Esophagus squamous epithelium (tissue), 5 donors: Measurements from ENCODE around the gene SEMA4D. TPM values are rescaled to one million over a fixed set of nuclear protein-coding genes. Genes with fewer than 3 reads are reported as not detected.

Experiments
- DNase-seq: peaks from one replicate; lab custom pipeline; 2025; lab: John Stamatoyannopoulos, UW
- H3K27ac ChIP-seq, 4 donors: fragments of 200-600 bp; sonication (generic); one replicate each; pipeline ENCODE4 v1.5.1; 2016 to 2019; ENCODE audit warnings: mild to moderate bottlenecking in 1 of 4
- H3K27me3 ChIP-seq, 4 donors: fragments of 200-600 bp; sonication (generic); 1 replicate in 3 of 4; 2 replicates in 1 of 4; pipeline versions ENCODE4 v1.5.1 to v1.6.0; 2017 to 2021; ENCODE audit warnings: antibody characterized with exemption in 1 of 4
- H3K36me3 ChIP-seq, 3 donors: fragments of 200-600 bp; sonication (generic); one replicate each; pipeline ENCODE4 v1.5.1; 2016 to 2019
- H3K4me1 ChIP-seq, 3 donors: fragments of 200-600 bp; sonication (generic); one replicate each; pipeline ENCODE4 v1.5.1; 2017 to 2019
- H3K4me3 ChIP-seq, 4 donors: fragments of 200-600 bp; sonication (generic); 1 replicate in 3 of 4; 2 replicates in 1 of 4; pipeline ENCODE4 v1.5.1; 2016 to 2019; ENCODE audit warnings: mild to moderate bottlenecking in 2 of 4, moderate library complexity in 1 of 4
- H3K9me3 ChIP-seq, 3 donors: fragments of 200-600 bp; sonication (generic); one replicate each; pipeline ENCODE4 v1.5.1; 2016 to 2019
- POLR2A ChIP-seq, 4 donors: fragments of 450-650 bp; IDR thresholded peaks; one replicate each; pipeline ENCODE4 v1.6.1; 2017; ENCODE audit warnings: antibody characterized with exemption in 4 of 4, mild to moderate bottlenecking in 4 of 4, moderate library complexity in 3 of 4
- WGBS, 2 donors: methylation state at CpG; one replicate each; pipeline ENCODE4 v1.1.5; 2018; 5-methylcytosine and 5-hydroxymethylcytosine counted together
- intact Hi-C: fragments of 100-400 bp; cut with DNase I; formaldehyde crosslinking; loops from one replicate; pipeline ENCODE4 v1.15.0; 2022
- total RNA-seq, 4 donors: library from RNA; depleted of rRNA; stranded (reverse); fragments of >200 nt; gene quantifications; one replicate each; pipeline ENCODE4 v1.1.0, GENCODE V29; 2016
- TF ChIP-seq, protein P1 (sequence below), 6 experiments: fragments of 450-650 bp in 4 of 6; fragments of 200-600 bp in 2 of 6; sonication (generic) in 2 of 6; IDR thresholded peaks; one replicate each; pipeline ENCODE4 v1.5.1; 2016 to 2019; ENCODE audit warnings: antibody characterized with exemption in 6 of 6, mild to moderate bottlenecking in 4 of 6, moderate library complexity in 4 of 6
- donor health status: DM: yes; HTN: yes; CAD: no.

Gene SEMA4D
- total RNA-seq, 4 donors from 2014 or later: 12.8 to 52.0 (median 20.5) TPM

DNA sequence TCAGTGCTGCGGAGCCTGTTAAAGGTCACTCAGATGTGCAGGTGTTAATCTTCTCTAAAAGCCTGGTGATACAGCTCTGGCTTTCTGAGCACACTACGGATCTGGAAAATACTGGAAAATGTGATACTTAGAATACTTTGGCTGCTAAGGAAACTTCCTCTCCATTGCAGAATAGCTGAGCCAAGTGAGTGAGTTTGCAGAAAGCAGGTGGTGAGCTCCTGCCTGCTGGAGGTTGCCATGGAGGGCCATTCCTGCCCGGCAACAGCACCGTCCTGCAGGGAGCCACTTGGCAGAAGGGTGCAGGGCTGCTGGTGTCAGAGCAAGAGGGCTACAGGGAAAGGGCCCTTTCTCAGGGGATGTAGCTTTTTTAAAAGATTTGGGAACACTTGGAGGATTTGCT is 138.9 kb downstream of the SEMA4D start:
- Histone ChIP-seq H3K9me3 (no peaks in the 10 kb centered on the region), H3K4me3 (no peak overlapping the region), H3K27ac (no peak overlapping the region), H3K36me3 (peaks cover 8 to 99% (median 58%) of the 10 kb centered on the region in 3 donors), H3K27me3 (no peaks in the 10 kb centered on the region), H3K4me1 (peaks cover 0 to 12% (median 0%) of the 10 kb centered on the region in 3 donors)
- TF ChIP-seq, protein P1, sequence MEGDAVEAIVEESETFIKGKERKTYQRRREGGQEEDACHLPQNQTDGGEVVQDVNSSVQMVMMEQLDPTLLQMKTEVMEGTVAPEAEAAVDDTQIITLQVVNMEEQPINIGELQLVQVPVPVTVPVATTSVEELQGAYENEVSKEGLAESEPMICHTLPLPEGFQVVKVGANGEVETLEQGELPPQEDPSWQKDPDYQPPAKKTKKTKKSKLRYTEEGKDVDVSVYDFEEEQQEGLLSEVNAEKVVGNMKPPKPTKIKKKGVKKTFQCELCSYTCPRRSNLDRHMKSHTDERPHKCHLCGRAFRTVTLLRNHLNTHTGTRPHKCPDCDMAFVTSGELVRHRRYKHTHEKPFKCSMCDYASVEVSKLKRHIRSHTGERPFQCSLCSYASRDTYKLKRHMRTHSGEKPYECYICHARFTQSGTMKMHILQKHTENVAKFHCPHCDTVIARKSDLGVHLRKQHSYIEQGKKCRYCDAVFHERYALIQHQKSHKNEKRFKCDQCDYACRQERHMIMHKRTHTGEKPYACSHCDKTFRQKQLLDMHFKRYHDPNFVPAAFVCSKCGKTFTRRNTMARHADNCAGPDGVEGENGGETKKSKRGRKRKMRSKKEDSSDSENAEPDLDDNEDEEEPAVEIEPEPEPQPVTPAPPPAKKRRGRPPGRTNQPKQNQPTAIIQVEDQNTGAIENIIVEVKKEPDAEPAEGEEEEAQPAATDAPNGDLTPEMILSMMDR (IDR thresholded peaks at IDR 0.05): no peak
- no peak for TF ChIP-seq POLR2A (IDR thresholded peaks at IDR 0.05)
- no peak for DNase-seq
- intact Hi-C loops: no loop called here
- WGBS, 2 donors: 71 to 77% methylated on average over 3 to 4 of the region's 4 CpGs

DNA sequence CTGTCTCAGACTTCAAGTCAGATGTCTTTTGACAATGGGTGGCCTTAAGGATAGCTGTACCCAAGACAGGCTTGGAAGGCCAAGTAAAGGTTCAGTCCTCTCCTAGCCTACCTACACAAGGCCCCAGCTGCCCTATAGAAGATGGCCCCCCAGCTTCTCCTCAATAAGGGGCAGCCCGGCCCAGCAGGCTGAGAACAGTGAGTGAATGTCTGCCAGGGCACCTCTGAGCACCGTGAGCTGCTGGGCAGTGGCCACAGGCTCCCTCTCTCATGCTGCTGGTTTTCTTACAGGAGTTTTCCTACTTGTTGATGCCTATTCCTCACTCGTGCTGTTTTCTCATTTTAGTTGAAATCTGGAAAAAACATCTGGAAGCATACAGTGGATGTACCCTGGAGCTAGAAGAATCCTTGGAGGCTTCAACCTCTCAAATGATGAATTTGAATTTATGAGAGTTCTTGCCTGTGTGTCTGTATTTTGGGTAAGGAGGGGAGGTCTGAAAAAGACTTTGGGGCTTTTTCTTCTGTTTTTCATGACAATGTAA is 139.5 kb downstream of the SEMA4D start:
- H3K36me3 ChIP-seq: peaks cover 8 to 99% (median 59%) of the 10 kb centered on the region in 3 donors
- peak overlapping the region in 2 of 4 donors; percentile 9 to 32 for H3K27ac ChIP-seq
- H3K27me3 ChIP-seq: no peaks in the 10 kb centered on the region
- 75% methylated on average over 2 of the region's 3 CpGs; no CpG with 5 or more reads in 1 of the 2 donors for WGBS, 2 donors
- no peak for DNase-seq
- H3K4me1 ChIP-seq: peaks cover 0 to 12% (median 0%) of the 10 kb centered on the region in 3 donors
- intact Hi-C loops: no loop called here
- no peak overlapping the region for H3K4me3 ChIP-seq
- no peak for TF ChIP-seq POLR2A (IDR thresholded peaks at IDR 0.05)
- no peaks in the 10 kb centered on the region for H3K9me3 ChIP-seq

DNA sequence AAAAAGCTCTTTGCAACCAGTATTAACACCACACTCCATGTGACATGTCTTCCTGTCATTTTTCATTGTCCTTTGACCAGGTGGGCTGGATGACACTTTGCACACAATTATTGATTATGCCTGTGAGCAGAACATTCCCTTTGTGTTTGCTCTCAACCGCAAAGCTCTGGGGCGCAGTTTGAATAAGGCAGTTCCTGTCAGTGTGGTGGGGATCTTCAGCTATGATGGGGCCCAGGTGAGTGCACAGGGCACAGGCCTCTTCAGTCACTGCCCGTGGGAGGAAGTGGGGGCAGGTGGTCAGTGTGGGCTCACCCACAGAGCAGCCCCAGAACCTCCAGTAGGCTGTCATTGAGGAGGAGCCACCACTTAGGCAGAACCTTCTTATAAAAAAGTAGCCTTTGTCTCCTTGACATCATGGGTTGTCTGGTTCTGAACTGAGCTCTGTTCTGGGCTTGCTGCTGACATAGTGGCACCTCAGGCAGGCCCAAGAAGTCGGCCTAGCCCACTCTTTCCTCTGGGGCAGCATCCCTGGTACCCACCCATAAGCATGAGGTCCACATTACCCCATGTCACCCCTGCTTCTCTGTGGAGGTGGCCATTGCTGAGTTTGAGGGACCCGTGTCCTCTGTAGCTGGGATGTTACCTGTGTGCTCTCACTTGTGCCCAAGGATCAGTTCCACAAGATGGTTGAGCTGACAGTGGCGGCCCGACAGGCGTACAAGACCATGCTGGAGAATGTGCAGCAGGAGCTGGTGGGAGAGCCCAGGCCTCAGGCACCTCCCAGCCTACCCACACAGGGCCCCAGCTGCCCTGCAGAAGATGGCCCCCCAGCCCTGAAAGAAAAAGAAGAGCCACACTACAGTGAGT is 140.3 kb downstream of the SEMA4D start:
- Histone ChIP-seq H3K9me3 (no peaks in the 10 kb centered on the region), H3K4me3 (no peak overlapping the region), H3K4me1 (peaks cover 0 to 12% (median 0%) of the 10 kb centered on the region in 3 donors), H3K27ac (no peak overlapping the region), H3K27me3 (no peaks in the 10 kb centered on the region), H3K36me3 (peaks cover 8 to 100% (median 57%) of the 10 kb centered on the region in 3 donors)
- no peak for DNase-seq
- WGBS, 2 donors: 93 to 100% methylated on average over 3 to 4 of the region's 8 CpGs
- intact Hi-C loops: no loop called here
- TF ChIP-seq, protein P1 (IDR thresholded peaks at IDR 0.05): no peak
- TF ChIP-seq POLR2A (IDR thresholded peaks at IDR 0.05): no peak

DNA sequence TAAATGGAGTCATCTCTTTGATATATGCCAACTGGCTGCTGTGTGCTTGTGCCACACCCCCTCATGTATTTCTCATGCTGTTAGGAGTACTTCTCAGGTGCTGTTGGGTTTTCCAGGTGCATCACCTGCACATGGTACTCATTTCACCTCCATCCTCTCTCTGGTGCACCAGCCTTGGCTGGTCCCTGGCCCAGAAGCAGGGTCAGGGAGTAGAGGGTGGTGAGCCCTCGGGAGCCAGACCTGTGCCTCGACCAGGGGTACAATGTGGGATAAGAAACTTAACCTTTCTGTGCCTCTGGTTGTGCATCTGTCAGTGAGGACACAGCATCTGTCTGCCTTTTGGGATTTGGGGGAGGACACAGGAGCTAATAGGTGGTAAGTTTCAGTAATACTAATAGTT is 141.1 kb downstream of the SEMA4D start:
- TF ChIP-seq, protein P1 (IDR thresholded peaks at IDR 0.05): no peak
- no peak for TF ChIP-seq POLR2A (IDR thresholded peaks at IDR 0.05)
- Histone ChIP-seq H3K27ac (no peak overlapping the region), H3K9me3 (no peaks in the 10 kb centered on the region), H3K4me3 (no peak overlapping the region), H3K36me3 (peaks cover 13 to 100% (median 55%) of the 10 kb centered on the region in 3 donors), H3K4me1 (peaks cover 0 to 17% (median 0%) of the 10 kb centered on the region in 3 donors), H3K27me3 (no peaks in the 10 kb centered on the region)
- no peak for DNase-seq
- WGBS, 2 donors: 100% methylated on average over 2 of the region's 2 CpGs; no CpG with 5 or more reads in 1 of the 2 donors
- intact Hi-C loops: no loop called here

DNA sequence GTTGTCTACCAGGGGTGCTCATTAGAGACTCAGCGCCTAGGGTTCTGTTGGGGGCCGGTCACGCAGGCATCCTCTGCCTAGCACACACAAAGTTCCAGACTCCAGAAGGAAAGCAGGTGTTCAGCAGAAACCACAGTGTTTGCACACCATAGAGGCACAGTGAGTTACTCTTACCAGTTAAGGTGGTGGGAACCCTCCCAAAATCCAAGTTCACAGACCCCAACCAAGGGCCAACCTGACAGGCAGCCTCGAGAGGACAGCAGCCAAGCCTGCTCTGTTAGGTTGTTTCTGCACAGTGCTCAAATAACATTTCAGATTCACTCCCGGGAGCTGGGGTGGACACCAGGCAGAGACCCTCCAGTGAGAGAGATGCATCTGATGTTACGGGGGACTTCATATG is 143.4 kb downstream of the SEMA4D start:
- peaks cover 0 to 5% (median 0%) of the 10 kb centered on the region in 3 donors for H3K4me1 ChIP-seq
- intact Hi-C loops: no loop called here
- TF ChIP-seq POLR2A (IDR thresholded peaks at IDR 0.05): no peak
- TF ChIP-seq, protein P1 (IDR thresholded peaks at IDR 0.05): no peak
- no peaks in the 10 kb centered on the region for H3K27me3 ChIP-seq
- WGBS, 2 donors: 89 to 95% methylated on average over 6 of the region's 6 CpGs
- no peaks in the 10 kb centered on the region for H3K9me3 ChIP-seq
- H3K36me3 ChIP-seq: peaks cover 32 to 100% (median 60%) of the 10 kb centered on the region in 3 donors
- H3K4me3 ChIP-seq: no peak overlapping the region
- H3K27ac ChIP-seq: no peak overlapping the region
- no peak for DNase-seq
